ENCODE results near the gene SEPTIN12. TPM values are rescaled to one million over a fixed set of nuclear protein-coding genes. Genes with fewer than 3 reads are reported as not detected.

SEPTIN12 gene
- polyA plus RNA-seq, 1 experiment: not detected

DNA sequence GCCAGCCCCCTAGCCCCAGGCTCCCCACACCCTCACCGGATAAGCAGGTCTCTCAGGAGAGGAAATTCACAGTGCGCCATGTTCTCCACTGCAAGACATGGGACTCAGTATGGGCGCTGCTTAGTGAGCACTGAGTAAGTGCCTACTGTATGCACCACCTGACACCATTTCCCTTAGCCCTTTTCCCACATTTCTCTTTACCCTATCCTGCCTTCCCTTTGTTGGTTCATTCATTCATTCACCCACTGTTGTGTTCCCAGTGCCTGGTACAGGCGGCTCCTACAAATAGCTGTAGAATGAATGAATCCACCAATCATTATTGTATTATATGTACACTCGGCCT is 10.1 kb downstream of the SEPTIN12 start:
- H3K27me3 ChIP-seq (ENCODE audit: control insufficient read depth, insufficient read depth, low read length): no peaks in the 10 kb centered on the region
- ChIA-PET POLR2A (no interaction called here), CTCF (no interaction called here)
- H3K36me3 ChIP-seq (ENCODE audit: control insufficient read depth, insufficient read depth, low read length): no peaks in the 10 kb centered on the region
- no peak overlapping the region for H3K4me3 ChIP-seq (ENCODE audit: low read depth, low read length)
- TF ChIP-seq, protein P1, sequence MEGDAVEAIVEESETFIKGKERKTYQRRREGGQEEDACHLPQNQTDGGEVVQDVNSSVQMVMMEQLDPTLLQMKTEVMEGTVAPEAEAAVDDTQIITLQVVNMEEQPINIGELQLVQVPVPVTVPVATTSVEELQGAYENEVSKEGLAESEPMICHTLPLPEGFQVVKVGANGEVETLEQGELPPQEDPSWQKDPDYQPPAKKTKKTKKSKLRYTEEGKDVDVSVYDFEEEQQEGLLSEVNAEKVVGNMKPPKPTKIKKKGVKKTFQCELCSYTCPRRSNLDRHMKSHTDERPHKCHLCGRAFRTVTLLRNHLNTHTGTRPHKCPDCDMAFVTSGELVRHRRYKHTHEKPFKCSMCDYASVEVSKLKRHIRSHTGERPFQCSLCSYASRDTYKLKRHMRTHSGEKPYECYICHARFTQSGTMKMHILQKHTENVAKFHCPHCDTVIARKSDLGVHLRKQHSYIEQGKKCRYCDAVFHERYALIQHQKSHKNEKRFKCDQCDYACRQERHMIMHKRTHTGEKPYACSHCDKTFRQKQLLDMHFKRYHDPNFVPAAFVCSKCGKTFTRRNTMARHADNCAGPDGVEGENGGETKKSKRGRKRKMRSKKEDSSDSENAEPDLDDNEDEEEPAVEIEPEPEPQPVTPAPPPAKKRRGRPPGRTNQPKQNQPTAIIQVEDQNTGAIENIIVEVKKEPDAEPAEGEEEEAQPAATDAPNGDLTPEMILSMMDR (IDR thresholded peaks at IDR 0.05; ENCODE audit: insufficient read depth, low read depth, low read length): no peak
- DNase-seq (ENCODE audit: low read depth): no peak

DNA sequence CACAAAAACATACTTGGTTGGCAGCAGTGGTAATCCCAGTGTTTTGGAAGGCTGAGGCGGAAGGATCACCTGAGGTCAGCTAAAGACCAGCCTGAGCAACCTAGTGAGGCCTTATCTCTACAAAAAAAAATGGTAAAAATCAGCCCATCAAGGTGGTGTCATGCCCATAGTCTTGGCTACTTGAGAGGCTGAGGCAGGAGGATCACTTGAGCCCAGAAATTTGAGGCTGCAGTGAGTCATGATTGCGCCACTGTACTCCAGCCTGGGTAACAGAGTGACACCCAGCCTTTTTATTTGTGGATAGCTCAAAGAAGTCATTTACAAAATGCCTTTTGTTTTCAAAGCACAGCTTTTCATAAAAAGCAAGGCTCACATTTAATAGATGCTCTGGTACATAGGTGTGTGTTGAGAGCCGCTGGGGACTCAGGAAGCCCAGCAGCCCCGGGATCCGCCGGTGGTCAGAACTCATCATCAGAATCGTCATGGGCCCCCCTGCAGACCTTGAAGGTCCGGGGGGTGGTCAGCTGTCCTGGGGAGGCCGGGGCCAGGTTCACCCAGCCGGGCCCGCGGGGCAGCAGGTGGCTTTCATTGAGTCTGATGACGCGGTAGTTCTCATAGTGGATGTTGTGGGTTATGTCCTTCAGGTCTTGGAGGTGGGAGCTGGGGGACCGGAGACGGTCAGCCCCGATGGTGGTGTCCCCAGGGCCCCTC is 10.7 kb downstream of the SEPTIN12 start:
- Histone ChIP-seq H3K36me3 (ENCODE audit: control insufficient read depth, insufficient read depth, low read length) (no peaks in the 10 kb centered on the region), H3K4me3 (ENCODE audit: low read depth, low read length) (no peak overlapping the region), H3K27me3 (ENCODE audit: control insufficient read depth, insufficient read depth, low read length) (no peaks in the 10 kb centered on the region)
- POLR2A ChIA-PET: no interaction called here
- DNase-seq (ENCODE audit: low read depth): no peak
- CTCF ChIA-PET: no interaction called here
- TF ChIP-seq, protein P1 (IDR thresholded peaks at IDR 0.05; ENCODE audit: insufficient read depth, low read depth, low read length): no peak

DNA sequence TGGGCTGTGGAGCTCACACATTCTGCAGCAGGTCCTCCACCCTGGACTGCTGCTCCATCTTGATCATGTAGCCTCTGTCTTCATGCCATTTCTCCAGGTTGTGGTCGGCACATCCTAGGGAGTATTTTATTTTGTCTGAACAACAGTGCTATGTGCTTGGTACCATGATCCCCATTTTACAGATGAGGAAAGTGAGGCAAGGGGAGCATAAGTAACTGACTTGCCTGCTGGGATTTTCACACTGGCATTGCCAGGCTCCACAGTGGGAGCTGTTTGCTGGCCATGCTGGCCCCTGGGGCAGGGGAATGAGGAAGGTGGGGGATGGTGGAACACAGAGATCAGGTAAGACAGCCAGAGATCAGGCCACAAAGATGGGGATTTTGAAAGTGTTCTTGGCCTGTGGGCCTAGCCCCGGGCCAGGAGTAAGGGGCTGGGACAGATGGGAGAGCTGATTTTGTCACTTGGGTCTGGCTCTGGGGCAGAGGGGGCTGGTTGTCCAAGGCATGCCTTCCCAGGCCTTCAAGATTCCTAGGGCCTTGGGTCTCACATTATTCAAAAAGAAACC is 11.9 kb downstream of the SEPTIN12 start:
- ChIA-PET POLR2A (no interaction called here), CTCF (no interaction called here)
- TF ChIP-seq, protein P1 (IDR thresholded peaks at IDR 0.05; ENCODE audit: insufficient read depth, low read depth, low read length): no peak
- H3K36me3 ChIP-seq (ENCODE audit: control insufficient read depth, insufficient read depth, low read length): no peaks in the 10 kb centered on the region
- no peaks in the 10 kb centered on the region for H3K27me3 ChIP-seq (ENCODE audit: control insufficient read depth, insufficient read depth, low read length)
- DNase-seq (ENCODE audit: low read depth): no peak
- H3K4me3 ChIP-seq (ENCODE audit: low read depth, low read length): no peak overlapping the region

DNA sequence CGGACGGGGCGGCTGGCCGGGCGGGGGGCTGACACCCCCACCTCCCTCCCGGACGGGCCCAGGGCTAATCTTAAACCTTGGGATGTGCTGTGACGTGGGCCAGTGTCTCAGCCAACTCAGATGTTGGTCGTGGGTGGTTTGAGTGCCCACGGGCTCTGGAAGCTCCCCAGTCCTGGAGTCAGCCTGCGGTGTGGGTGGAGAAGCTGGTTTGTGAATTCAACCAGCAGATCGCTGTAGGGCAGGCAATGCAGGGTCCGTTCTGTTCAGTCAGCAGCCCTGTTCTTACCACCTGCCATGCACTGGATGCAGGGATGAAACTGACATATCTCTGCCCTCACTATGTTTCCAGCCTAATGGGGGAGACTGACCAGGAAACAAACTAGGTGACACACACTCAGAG is 13.1 kb downstream of the SEPTIN12 start:
- no peaks in the 10 kb centered on the region for H3K36me3 ChIP-seq (ENCODE audit: control insufficient read depth, insufficient read depth, low read length)
- ChIA-PET POLR2A (no interaction called here), CTCF (interaction anchor here (0.9 kb wide), 1 partner anchor 22 kb away, joined by 3 read pairs; no protein-coding TSS in a partner anchor)
- no peaks in the 10 kb centered on the region for H3K27me3 ChIP-seq (ENCODE audit: control insufficient read depth, insufficient read depth, low read length)
- TF ChIP-seq, protein P1 (IDR thresholded peaks at IDR 0.05; ENCODE audit: insufficient read depth, low read depth, low read length): no peak
- no peak overlapping the region for H3K4me3 ChIP-seq (ENCODE audit: low read depth, low read length)
- no peak for DNase-seq (ENCODE audit: low read depth)

DNA sequence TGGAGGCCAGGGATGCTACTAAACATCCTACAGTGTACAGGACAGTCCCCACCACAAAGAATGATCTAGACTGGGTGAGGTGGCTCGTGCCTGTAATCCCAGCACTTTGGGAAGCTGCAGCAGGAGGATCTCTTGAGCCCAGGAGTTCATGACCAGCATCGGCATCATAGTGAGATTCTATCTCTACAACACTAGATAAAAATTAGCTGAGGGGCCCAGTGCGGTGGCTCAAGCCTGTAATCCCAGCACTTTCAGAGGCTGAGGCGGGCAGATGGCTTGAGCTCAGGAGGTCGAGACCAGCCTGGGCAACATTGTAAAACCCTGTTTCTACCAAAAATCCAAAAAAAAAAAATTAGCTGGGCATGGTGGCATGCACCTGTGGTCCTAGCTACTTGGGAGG is 15.8 kb downstream of the SEPTIN12 start:
- TF ChIP-seq, protein P1 (IDR thresholded peaks at IDR 0.05; ENCODE audit: insufficient read depth, low read depth, low read length): no peak
- Histone ChIP-seq H3K27me3 (ENCODE audit: control insufficient read depth, insufficient read depth, low read length) (no peaks in the 10 kb centered on the region), H3K36me3 (ENCODE audit: control insufficient read depth, insufficient read depth, low read length) (no peaks in the 10 kb centered on the region), H3K4me3 (ENCODE audit: low read depth, low read length) (no peak overlapping the region)
- ChIA-PET POLR2A (no interaction called here), CTCF (no interaction called here)
- no peak for DNase-seq (ENCODE audit: low read depth)

Data from BJ (cell line).